Right cardiac atrium (tissue), 5 donors: ENCODE results near the gene CSH2. TPM values are rescaled to one million over a fixed set of nuclear protein-coding genes. Genes with fewer than 3 reads are reported as not detected.
A peak's percentile ranks its signal among the peaks of the same experiment; 100 is the strongest.

ENCODE experiments used
- ATAC-seq, 2 donors: fragments of 200-7000 bp; cut with Tn5 transposase; one replicate each; pipeline versions ENCODE4 v1.8.0 to v1.9.1; 2020; ENCODE audit warnings: moderate library complexity in 2 of 2, mild to moderate bottlenecking in 1 of 2
- DNase-seq, 3 donors: peaks; one replicate each; pipeline ENCODE4 v3.0.0-alpha.2; 2020
- H3K27ac ChIP-seq: one replicate; pipeline ENCODE4 v1.5.1; 2013; ENCODE audit warnings: mild to moderate bottlenecking, low read length, control low read depth, moderate library complexity
- H3K27me3 ChIP-seq: one replicate; pipeline ENCODE4 v1.6.1; 2013; ENCODE audit not compliant: control insufficient read depth, insufficient read depth
- H3K4me1 ChIP-seq: one replicate; pipeline ENCODE4 v1.6.1; 2013; ENCODE audit warnings: low read length; ENCODE audit not compliant: control insufficient read depth, insufficient read depth
- H3K4me3 ChIP-seq: one replicate; pipeline ENCODE4 v1.5.1; 2013; ENCODE audit warnings: low read length, control low read depth
- H3K9me3 ChIP-seq: one replicate; pipeline ENCODE4 v1.6.1; 2013; ENCODE audit warnings: low read length; ENCODE audit not compliant: control insufficient read depth
- WGBS: extraction: QIAGEN DNeasy Blood & Tissue Kit; methylation state at CpG from one replicate; pipeline ENCODE4 v1.1.7; 2013; 5-methylcytosine and 5-hydroxymethylcytosine counted together
- intact Hi-C, 4 donors: fragments of 100-400 bp; cut with DNase I; formaldehyde crosslinking; loops; one replicate each; pipeline versions ENCODE4 v1.11.0 to v1.14.0; 2022 to 2023
- polyA plus RNA-seq: library from polyadenylated mRNA; stranded (reverse); fragments of 200-250 nt; gene quantifications from one replicate; pipeline ENCODE4 v1.2.3, GENCODE V29; 2013
- total RNA-seq, 4 donors: library from RNA; stranded (reverse); fragmentation: NEBNext Ultra II Directional; extraction: Animal tissue kit (Norgen Biotek cat#: 25700); gene quantifications; one replicate each; pipeline ENCODE4 v1.2.1, GENCODE V29; 2021
- donor health status: healthy with polysubstance abuse.
- donor health status: DM: no; HTN: yes; CAD: no.
- donor health status: DM: no; HTN: no; CAD: no.
- donor health status: DM: no; HTN: yes; CAD: no; lungs with severe emphysema.
- donor health status: DM: yes; HTN: yes; CAD: no.

CSH2 gene
- total and polyA plus RNA-seq, 5 donors = not detected

- ATAC-seq (no peak), DNase-seq (peak in 1 of 3 donors; percentile 43)
- Histone ChIP-seq H3K4me3 (no peak overlapping the region), H3K27ac (no peak overlapping the region), H3K4me1 (peaks cover 9% of the 10 kb centered on the region), H3K9me3 (no peaks in the 10 kb centered on the region), H3K27me3 (no peaks in the 10 kb centered on the region)
- intact Hi-C loops = no loop called here
- 85% methylated on average over 14 of the region's 14 CpGs for WGBS
These were observed 40.3 kb downstream of the CSH2 start for GRCh38 chr17:63833026-63833740.

GRCh38 chr17:63832455-63832854, 41.0 kb downstream of the CSH2 start:
- ATAC-seq (no peak), DNase-seq (peak in 1 of 3 donors; percentile 30)
- Histone ChIP-seq H3K27me3 (no peaks in the 10 kb centered on the region), H3K4me1 (peaks cover 2% of the 10 kb centered on the region), H3K9me3 (no peaks in the 10 kb centered on the region), H3K4me3 (no peak overlapping the region), H3K27ac (no peak overlapping the region)
- intact Hi-C loops = no loop called here
- 77% methylated on average over 2 of the region's 2 CpGs for WGBS

DNA sequence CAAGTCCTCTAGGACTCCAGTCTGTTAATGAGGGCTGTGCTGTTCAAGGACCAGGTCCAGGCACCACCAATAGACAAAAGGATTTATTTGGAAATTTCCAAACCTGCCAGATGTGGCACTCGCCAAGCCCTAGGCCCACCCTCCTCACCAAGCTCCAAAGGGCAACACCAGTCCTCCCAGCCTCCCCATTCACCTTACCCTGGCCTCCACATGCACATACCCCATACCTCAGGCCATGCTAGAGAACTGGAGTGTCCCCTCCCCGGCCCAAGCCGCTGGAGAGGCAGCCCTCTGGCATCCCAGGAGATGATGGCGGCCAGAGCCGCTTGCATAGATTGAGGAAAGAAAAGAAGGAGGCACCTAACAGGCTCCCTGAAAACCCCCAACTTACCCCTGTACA, 41.5 kb downstream of the CSH2 start:
- Histone ChIP-seq H3K4me1 (no peaks in the 10 kb centered on the region), H3K4me3 (no peak overlapping the region), H3K9me3 (no peaks in the 10 kb centered on the region), H3K27ac (no peak overlapping the region), H3K27me3 (no peaks in the 10 kb centered on the region)
- DNase-seq (peak in 1 of 3 donors; percentile 40), ATAC-seq (no peak)
- intact Hi-C loops = no loop called here
- 77% methylated on average over 5 of the region's 5 CpGs for WGBS

GRCh38 chr17:63831505-63831904, 42.0 kb downstream of the CSH2 start:
- WGBS = 75% methylated on average over 8 of the region's 8 CpGs
- no peak overlapping the region for H3K4me3 ChIP-seq
- H3K4me1 ChIP-seq = no peaks in the 10 kb centered on the region
- intact Hi-C loops = no loop called here
- no peaks in the 10 kb centered on the region for H3K27me3 ChIP-seq
- ATAC-seq (no peak), DNase-seq (peak in 1 of 3 donors; percentile 19)
- no peak overlapping the region for H3K27ac ChIP-seq
- H3K9me3 ChIP-seq = no peaks in the 10 kb centered on the region

GRCh38 chr17:63830904-63831491, 42.5 kb downstream of the CSH2 start:
- ATAC-seq (no peak), DNase-seq (peak in 1 of 3 donors; percentile 48)
- H3K27me3 ChIP-seq = no peaks in the 10 kb centered on the region
- 87% methylated on average over 15 of the region's 15 CpGs for WGBS
- no peaks in the 10 kb centered on the region for H3K9me3 ChIP-seq
- no peak overlapping the region for H3K4me3 ChIP-seq
- intact Hi-C loops = no loop called here
- H3K27ac ChIP-seq = no peak overlapping the region
- no peaks in the 10 kb centered on the region for H3K4me1 ChIP-seq

- no peak overlapping the region for H3K4me3 ChIP-seq
- DNase-seq (peak in 1 of 3 donors; percentile 33), ATAC-seq (no peak)
- H3K4me1 ChIP-seq = no peaks in the 10 kb centered on the region
- H3K27me3 ChIP-seq = no peaks in the 10 kb centered on the region
- intact Hi-C loops = no loop called here
- 89% methylated on average over 5 of the region's 5 CpGs for WGBS
- H3K9me3 ChIP-seq = no peaks in the 10 kb centered on the region
- H3K27ac ChIP-seq = no peak overlapping the region
These were observed 43.2 kb downstream of the CSH2 start for GRCh38 chr17:63830278-63830677.

- Histone ChIP-seq H3K27ac (no peak overlapping the region), H3K4me1 (no peaks in the 10 kb centered on the region), H3K9me3 (no peaks in the 10 kb centered on the region), H3K27me3 (no peaks in the 10 kb centered on the region), H3K4me3 (no peak overlapping the region)
- WGBS = 96% methylated on average over 3 of the region's 3 CpGs
- no peak for ATAC-seq
- DNase-seq = no peak
- intact Hi-C loops = no loop called here
These were observed 44.5 kb downstream of the CSH2 start for GRCh38 chr17:63828936-63829335.

DNA sequence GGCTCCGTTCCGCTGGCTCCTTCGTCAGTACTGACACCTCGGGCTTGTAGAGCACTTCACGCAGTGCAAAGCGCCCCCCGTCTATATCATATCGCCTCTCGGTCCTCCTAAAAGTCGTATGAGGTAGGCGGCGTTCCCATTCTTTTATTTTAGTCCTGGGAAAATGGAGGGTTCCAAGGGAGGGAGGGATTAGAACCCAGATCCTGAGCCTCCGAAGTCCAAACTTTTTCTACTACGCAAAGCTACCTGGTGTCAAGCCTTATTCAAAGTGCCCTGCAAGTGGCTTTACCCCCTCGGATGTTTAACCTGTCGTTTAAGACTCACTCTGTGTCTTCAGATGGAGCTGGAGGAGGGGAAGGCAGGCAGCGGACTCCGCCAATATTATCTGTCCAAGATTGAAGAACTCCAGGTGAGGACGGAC, 45.7 kb downstream of the CSH2 start:
- DNase-seq (no peak), ATAC-seq (no peak)
- Histone ChIP-seq H3K27me3 (no peaks in the 10 kb centered on the region), H3K4me1 (no peaks in the 10 kb centered on the region), H3K4me3 (peak overlapping the region; percentile 50), H3K9me3 (no peaks in the 10 kb centered on the region), H3K27ac (peak overlapping the region; percentile 86)
- intact Hi-C loops = no loop called here
- 1% methylated on average over 19 of the region's 19 CpGs for whole genome bisulfite sequencing

- ATAC-seq = peak; percentile 94
- no peaks in the 10 kb centered on the region for H3K4me1 ChIP-seq
These were observed 46.3 kb downstream of the CSH2 start, which contains the start of the genes FTSJ3 and PSMC5 for GRCh38 chr17:63827002-63827800. Gene FTSJ3 (minus strand): TSS chr17:63827663. CDS start chr17:63826902, 761 bp downstream. Gene PSMC5 (plus strand): TSS chr17:63827431. CDS start chr17:63827491, 60 bp downstream.

DNA sequence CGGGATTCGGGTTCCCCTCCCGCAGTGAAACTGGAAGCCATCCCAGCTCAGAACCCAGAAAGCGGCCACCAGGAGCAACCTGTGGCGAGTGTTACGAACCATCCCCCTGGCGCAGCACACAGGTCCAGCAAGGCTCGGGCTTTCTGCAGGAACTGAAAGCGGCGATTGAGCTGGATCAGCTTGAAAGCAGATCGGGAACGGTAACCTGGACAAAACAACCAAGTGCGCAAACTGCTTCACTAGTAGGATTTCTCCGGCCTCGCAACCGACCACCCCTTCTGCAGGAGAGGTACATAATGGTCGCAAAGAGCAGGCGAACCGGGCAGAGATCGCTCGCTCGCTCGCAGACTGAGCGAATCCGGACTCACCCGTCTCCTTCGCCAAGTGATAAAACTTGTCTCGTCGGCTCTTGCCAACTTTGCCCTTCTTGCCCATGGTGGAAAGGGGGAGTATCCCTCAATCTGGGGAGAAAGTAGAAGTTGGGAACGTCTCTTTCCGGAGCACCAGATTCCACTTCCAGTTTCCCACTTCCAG, 46.9 kb downstream of the CSH2 start:
- WGBS = under 1% methylated on average over 31 of the region's 31 CpGs
- peak overlapping the region; percentile 50 for H3K4me3 ChIP-seq
- H3K27ac ChIP-seq = peak overlapping the region; percentile 86
- DNase-seq = peak in 1 of 3 donors; percentile 74
- H3K4me1 ChIP-seq = no peaks in the 10 kb centered on the region
- peak; percentile 1 to 2 for ATAC-seq
- H3K9me3 ChIP-seq = no peaks in the 10 kb centered on the region
- H3K27me3 ChIP-seq = no peaks in the 10 kb centered on the region
- intact Hi-C loops = no loop called here

More at GRCh38 chr17:63827002-63827800, 46.3 kb downstream of the CSH2 start, which contains the start of the genes FTSJ3 and PSMC5:
- Histone ChIP-seq H3K27ac (peak within 1 kb of the TSS; percentile 86), H3K4me3 (peak within 1 kb of the TSS; percentile 50), H3K27me3 (no peaks in the 10 kb centered on the region), H3K9me3 (no peaks in the 10 kb centered on the region)
- under 1% methylated on average over 58 of the region's 58 CpGs for WGBS
- peak; percentile 96 to 98 (median 98) for DNase-seq
- intact Hi-C loops = no loop called here
